ENCODE measurements around the gene GPATCH3.

The GPATCH3 gene

DNA sequence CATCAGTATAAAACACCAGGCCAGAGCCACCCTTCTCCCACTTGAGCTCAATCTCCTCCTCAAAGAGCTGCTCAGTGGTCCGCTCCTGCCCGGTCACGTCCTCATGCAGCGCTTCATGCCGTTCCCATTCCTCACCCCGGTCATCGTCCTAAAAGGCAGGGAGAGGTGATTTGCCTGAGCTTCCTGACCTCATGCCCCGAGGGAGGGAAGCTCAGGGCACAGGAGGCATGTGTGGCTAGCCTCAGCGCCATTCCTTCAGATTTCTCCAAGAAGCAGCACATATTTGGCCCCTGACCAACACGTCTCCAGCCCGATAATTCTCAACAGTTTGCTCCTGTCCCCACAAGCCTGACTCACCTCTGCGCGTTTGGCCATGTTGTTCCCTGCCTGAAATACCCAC is 6.0 kb downstream of the GPATCH3 start:
- TF ChIP-seq, protein P1, sequence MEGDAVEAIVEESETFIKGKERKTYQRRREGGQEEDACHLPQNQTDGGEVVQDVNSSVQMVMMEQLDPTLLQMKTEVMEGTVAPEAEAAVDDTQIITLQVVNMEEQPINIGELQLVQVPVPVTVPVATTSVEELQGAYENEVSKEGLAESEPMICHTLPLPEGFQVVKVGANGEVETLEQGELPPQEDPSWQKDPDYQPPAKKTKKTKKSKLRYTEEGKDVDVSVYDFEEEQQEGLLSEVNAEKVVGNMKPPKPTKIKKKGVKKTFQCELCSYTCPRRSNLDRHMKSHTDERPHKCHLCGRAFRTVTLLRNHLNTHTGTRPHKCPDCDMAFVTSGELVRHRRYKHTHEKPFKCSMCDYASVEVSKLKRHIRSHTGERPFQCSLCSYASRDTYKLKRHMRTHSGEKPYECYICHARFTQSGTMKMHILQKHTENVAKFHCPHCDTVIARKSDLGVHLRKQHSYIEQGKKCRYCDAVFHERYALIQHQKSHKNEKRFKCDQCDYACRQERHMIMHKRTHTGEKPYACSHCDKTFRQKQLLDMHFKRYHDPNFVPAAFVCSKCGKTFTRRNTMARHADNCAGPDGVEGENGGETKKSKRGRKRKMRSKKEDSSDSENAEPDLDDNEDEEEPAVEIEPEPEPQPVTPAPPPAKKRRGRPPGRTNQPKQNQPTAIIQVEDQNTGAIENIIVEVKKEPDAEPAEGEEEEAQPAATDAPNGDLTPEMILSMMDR (IDR thresholded peaks at IDR 0.05; ENCODE audit: insufficient read depth, low read length, missing control alignments), result no peak
- ChIA-PET CTCF (interaction anchor here (0.6 to 1.1 kb wide), 2 partner anchors 13 to 24 kb away, joined by 3 to 4 read pairs; no protein-coding TSS in a partner anchor), POLR2A (no interaction called here)
- DNase-seq (ENCODE audit: low read depth, low spot score), result no peak
- H3K4me3 ChIP-seq (ENCODE audit: low read depth, low read length), result no peak overlapping the region

DNA sequence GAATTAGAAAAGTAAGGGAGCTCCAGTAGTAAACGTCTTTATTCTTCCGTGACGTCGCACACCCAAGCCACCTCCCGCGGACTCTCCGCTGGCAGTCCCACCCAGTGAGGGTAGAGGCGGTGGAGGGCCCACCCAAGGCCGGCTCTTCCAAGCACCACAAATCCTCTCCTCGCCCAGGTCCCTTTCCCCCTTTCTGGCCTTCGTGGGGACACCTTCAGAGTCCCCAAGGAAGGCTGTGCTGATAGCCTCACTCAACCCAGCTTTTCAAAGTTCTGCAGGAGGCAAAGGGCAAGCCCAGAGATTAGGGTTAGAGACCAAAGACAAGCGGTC is 9.8 kb downstream of the GPATCH3 start:
- CTCF ChIA-PET, result interaction anchor here (0.8 to 5.1 kb wide), 11 partner anchors 9 to 292 kb away, joined by 3 to 60 read pairs (median 5); partner anchors contain the start of gene GPATCH3
- peak overlapping the region; percentile 98 for H3K4me3 ChIP-seq (ENCODE audit: low read depth, low read length)
- POLR2A ChIA-PET, result interaction anchor here (0.6 to 4.5 kb wide), 5 partner anchors 9 to 276 kb away, joined by 3 to 42 read pairs (median 4); partner anchors contain the start of genes GPATCH3, NUDC and TRNP1
- DNase-seq (ENCODE audit: low read depth, low spot score), result no peak
- TF ChIP-seq, protein P1 (IDR thresholded peaks at IDR 0.05; ENCODE audit: insufficient read depth, low read length, missing control alignments), result no peak

DNA sequence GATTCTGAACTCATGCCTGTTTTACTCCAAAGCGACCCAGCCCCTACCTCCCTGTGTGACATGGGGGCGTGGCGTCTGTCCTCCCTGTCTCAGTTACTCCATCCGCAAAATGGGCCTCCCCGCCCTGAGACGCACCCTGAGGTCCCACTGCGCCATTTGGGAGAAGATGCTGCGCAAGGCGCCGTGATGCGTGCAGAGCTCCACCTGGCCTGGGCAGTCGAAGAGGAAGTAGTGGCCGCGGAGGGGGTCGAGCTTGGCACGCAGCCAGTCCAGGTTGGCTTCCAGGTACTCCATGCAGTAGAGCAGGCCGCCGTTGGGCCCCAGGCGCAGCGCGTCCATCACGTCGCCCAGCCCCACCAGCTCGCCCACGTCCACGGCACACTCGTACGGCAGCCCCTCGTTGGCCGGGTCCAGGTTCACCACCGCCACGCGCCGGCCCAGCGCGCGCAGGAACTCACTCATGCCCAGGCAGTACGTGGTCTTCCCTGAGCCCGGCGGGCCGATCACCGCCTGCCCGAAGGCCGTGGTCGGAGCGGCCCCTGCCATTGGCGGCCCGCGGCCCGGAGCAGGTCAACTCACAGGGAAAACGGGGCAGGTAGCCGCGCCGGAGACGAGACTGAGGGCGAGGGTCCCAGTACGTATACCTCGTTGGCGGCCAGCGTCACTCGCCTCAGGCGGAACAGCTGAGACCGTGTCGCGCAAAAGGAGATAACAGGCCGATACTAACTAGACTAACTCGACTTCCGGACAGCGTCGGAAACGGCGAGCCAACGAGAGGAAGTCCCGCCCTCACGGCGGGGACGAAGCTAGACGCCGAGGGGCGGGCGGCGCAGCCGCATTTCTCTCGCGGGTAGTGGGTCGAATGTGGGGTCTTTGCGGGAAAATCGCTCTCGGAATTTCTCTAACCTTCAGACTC is 10.5 kb downstream of the GPATCH3 start, which contains the start of gene GPN2:
GPN2 (minus strand) TSS at position 733 of the 916 bp plus-strand sequence; CDS start at position 546, 187 bp downstream.
- POLR2A ChIA-PET, result interaction anchor here (0.6 to 4.5 kb wide), 5 partner anchors 9 to 275 kb away, joined by 3 to 42 read pairs (median 4); partner anchors contain the start of genes GPATCH3, NUDC and TRNP1
- TF ChIP-seq, protein P1 (IDR thresholded peaks at IDR 0.05; ENCODE audit: insufficient read depth, low read length, missing control alignments), result no peak
- CTCF ChIA-PET, result interaction anchor here (0.8 to 5.1 kb wide), 18 partner anchors 9 to 291 kb away, joined by 3 to 60 read pairs (median 5); partner anchors contain the start of gene GPATCH3
- H3K4me3 ChIP-seq (ENCODE audit: low read depth, low read length), result peak within 1 kb of the TSS; percentile 98
- peak; percentile 21 for DNase-seq (ENCODE audit: low read depth, low spot score)

DNA sequence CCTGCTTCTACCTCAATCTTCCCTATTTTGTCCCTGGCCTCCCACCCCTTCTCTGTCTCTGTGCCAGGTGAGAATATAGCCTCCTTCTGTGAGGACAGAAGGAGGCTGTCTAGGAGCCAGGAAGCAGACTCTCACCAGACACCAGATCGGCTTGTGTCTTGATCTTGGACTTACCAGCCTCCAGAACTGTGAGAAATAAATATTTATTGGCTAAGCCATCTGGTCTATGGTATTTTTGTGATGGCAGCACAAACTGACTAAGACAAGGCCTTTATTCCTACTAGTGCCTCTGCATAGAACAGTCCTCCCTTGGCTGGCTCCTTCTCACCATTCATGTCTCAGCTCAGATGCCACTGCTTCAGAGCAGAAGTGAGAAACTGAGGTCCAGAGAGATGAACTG is 12.0 kb downstream of the GPATCH3 start:
- POLR2A ChIA-PET, result interaction anchor here (4.5 kb wide), 1 partner anchor 11 kb away, joined by 42 read pairs; the partner anchor contains the start of gene GPATCH3
- TF ChIP-seq, protein P1 (IDR thresholded peaks at IDR 0.05; ENCODE audit: insufficient read depth, low read length, missing control alignments), result no peak

DNA sequence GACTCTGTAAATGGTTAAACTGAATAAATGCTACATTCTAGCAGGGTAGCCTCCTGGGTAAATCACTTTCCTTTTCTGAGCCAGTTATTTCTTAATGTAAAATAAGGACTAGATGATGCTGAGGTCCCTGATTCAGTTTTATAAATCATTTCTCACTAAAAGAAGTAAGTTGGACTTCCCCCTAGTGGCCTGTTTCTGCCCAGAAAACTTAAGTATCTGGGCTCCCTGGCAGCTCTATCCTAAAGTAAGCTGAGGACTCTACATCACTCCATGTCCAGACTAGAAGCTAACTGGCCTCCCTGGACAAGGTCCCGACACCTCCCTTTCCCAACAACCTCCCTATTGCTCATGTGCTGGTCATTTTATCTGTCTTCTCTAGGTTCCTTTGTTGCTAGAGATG is 13.1 kb downstream of the GPATCH3 start:
- CTCF ChIA-PET, result interaction anchor here (0.6 to 5.1 kb wide), 21 partner anchors 8 to 296 kb away, joined by 3 to 60 read pairs (median 3); partner anchors contain the start of gene GPATCH3
- POLR2A ChIA-PET, result interaction anchor here (0.7 to 4.5 kb wide), 3 partner anchors 12 to 163 kb away, joined by 3 to 42 read pairs (median 3); partner anchors contain the start of gene GPATCH3
- no peak overlapping the region for H3K4me3 ChIP-seq (ENCODE audit: low read depth, low read length)
- no peak for DNase-seq (ENCODE audit: low read depth, low spot score)
- TF ChIP-seq, protein P1 (IDR thresholded peaks at IDR 0.05; ENCODE audit: insufficient read depth, low read length, missing control alignments), result peak; percentile 39

More for the DNA sequence above, 12.0 kb downstream of the GPATCH3 start:
- CTCF ChIA-PET, result interaction anchor here (0.6 to 5.1 kb wide), 15 partner anchors 9 to 294 kb away, joined by 3 to 60 read pairs (median 4); partner anchors contain the start of gene GPATCH3
- no peak for DNase-seq (ENCODE audit: low read depth, low spot score)
- no peak overlapping the region for H3K4me3 ChIP-seq (ENCODE audit: low read depth, low read length)
